ENCODE results near the gene HHAT.

The HHAT gene

DNA sequence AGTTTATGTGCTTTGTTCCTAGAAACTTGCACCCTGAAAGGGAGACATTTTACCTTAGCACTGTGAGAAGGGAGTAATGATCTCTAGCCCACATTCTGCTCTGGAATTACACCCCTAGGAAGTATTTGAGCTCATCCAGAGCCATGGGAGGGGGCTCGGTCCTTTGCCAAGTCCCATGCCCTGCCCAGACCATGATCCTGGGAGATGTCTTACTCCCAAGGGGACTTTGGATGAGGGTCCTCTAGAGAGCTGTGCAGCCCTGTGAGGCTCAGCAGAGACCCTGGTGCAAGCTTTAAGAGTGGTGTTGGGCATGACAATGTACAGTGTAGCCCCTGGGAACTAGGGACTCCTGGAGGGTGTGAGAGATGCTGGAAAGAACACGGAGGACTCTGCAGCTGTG, 241.4 kb downstream of the HHAT start:
- Mint-ChIP-seq H3K4me1 (no peaks in the 10 kb centered on the region), H3K27ac (no peak overlapping the region), H3K9me3 (no peaks in the 10 kb centered on the region), H3K36me3 (no peaks in the 10 kb centered on the region), H3K4me3 (no peak overlapping the region)
- ATAC-seq (peak; percentile 31), DNase-seq (ENCODE audit: low spot score in 2 of 2) (no peak)

GRCh38 chr1:210571356-210572284, 242.9 kb downstream of the HHAT start:
- Mint-ChIP-seq H3K27ac (no peak overlapping the region), H3K4me1 (no peaks in the 10 kb centered on the region), H3K36me3 (no peaks in the 10 kb centered on the region), H3K4me3 (no peak overlapping the region), H3K9me3 (no peaks in the 10 kb centered on the region)
- DNase-seq (ENCODE audit: low spot score in 2 of 2) (no peak), ATAC-seq (no peak)

- Mint-ChIP-seq H3K4me3 (no peak overlapping the region), H3K4me1 (no peaks in the 10 kb centered on the region), H3K27ac (no peak overlapping the region), H3K36me3 (no peaks in the 10 kb centered on the region), H3K9me3 (no peaks in the 10 kb centered on the region)
- no peak for DNase-seq (ENCODE audit: low spot score in 2 of 2)
- ATAC-seq: no peak
Measured at GRCh38 chr1:210573141-210573540, 244.4 kb downstream of the HHAT start.

GRCh38 chr1:210582205-210582970, 253.7 kb downstream of the HHAT start:
- ATAC-seq: peak; percentile 31
- Mint-ChIP-seq H3K36me3 (no peaks in the 10 kb centered on the region), H3K4me1 (peaks cover 4% of the 10 kb centered on the region), H3K27ac (no peak overlapping the region), H3K4me3 (no peak overlapping the region), H3K9me3 (no peaks in the 10 kb centered on the region)
- DNase-seq (ENCODE audit: low spot score in 2 of 2): no peak

DNA sequence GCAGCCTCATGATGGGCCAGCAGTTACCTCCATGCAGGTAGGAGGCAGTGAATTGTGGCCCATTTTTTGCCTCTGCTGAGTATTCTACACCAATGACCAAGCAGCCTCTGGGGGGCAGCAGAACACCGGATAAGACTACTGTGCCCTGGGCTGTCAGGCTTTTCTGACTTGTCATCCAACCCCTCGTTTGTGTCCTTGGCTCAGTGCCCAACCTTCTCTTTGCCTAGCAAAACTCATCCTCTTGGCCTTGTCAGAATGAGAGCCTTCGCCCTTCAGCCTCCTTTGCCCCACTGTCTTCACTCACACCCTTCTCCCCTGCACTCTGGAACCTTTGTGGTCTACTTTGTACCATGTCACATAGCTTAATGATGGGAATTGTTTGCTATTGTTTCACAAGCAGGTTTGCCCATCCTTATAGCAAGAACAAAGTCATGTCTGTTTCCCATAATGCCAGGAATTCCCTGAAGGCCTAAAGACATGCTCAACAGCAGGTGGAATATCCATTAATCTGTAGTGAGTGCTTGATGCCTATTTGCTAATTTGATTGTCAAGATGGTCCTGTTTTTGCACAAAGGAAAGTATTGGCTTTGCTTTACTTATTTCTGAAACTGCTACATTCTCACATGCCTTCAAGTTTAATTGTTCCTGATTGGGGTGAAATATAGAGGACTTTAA, 255.9 kb downstream of the HHAT start:
- DNase-seq (ENCODE audit: low spot score in 2 of 2) (peak; percentile 42 to 86), ATAC-seq (peak; percentile 90)
- Mint-ChIP-seq H3K4me1 (peaks cover 4% of the 10 kb centered on the region), H3K36me3 (no peaks in the 10 kb centered on the region), H3K9me3 (peaks cover 2% of the 10 kb centered on the region), H3K27ac (no peak overlapping the region), H3K4me3 (no peak overlapping the region)

GRCh38 chr1:210586771-210587170, 258.1 kb downstream of the HHAT start:
- Mint-ChIP-seq H3K36me3 (no peaks in the 10 kb centered on the region), H3K9me3 (peaks cover 10% of the 10 kb centered on the region), H3K27ac (no peak overlapping the region), H3K4me3 (no peak overlapping the region), H3K4me1 (peaks cover 4% of the 10 kb centered on the region)
- ATAC-seq (no peak), DNase-seq (ENCODE audit: low spot score in 2 of 2) (no peak)

DNA sequence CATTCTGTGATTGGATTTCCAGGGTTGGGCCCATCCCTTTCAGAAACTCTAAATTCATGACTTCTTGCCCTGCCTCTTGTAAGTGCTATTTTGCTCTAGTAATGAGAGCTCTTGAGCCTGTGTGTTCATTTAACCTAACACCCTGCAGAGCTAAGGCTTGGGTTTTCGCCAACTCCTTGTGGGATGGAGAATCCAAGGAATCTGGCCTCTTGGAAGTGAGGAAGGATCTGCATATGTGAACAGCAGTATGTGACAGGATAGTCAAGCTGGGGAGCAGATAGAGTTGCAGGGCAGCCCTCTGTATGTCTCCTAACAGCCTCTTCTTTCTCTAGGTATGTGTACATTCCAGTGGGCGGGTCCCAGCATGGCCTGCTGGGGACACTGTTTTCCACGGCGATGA, 258.9 kb downstream of the HHAT start:
- no peaks in the 10 kb centered on the region for H3K36me3 Mint-ChIP-seq
- H3K4me3 Mint-ChIP-seq: no peak overlapping the region
- DNase-seq (ENCODE audit: low spot score in 2 of 2): no peak
- H3K4me1 Mint-ChIP-seq: no peaks in the 10 kb centered on the region
- peaks cover 10% of the 10 kb centered on the region for H3K9me3 Mint-ChIP-seq
- no peak for ATAC-seq
- H3K27ac Mint-ChIP-seq: no peak overlapping the region

- ATAC-seq (no peak), DNase-seq (ENCODE audit: low spot score in 2 of 2) (no peak)
- Mint-ChIP-seq H3K36me3 (no peaks in the 10 kb centered on the region), H3K9me3 (peaks cover 10% of the 10 kb centered on the region), H3K27ac (no peak overlapping the region), H3K4me1 (no peaks in the 10 kb centered on the region), H3K4me3 (no peak overlapping the region)
Measured at GRCh38 chr1:210588357-210588756, 259.7 kb downstream of the HHAT start.

- ATAC-seq (no peak), DNase-seq (ENCODE audit: low spot score in 2 of 2) (no peak)
- Mint-ChIP-seq H3K9me3 (peaks cover 10% of the 10 kb centered on the region), H3K4me3 (no peak overlapping the region), H3K4me1 (no peaks in the 10 kb centered on the region), H3K36me3 (no peaks in the 10 kb centered on the region), H3K27ac (no peak overlapping the region)
Measured at GRCh38 chr1:210588946-210589345, 260.2 kb downstream of the HHAT start.

GRCh38 chr1:210591214-210591613, 262.5 kb downstream of the HHAT start:
- ATAC-seq (no peak), DNase-seq (ENCODE audit: low spot score in 2 of 2) (no peak)
- no peaks in the 10 kb centered on the region for H3K36me3 Mint-ChIP-seq
- H3K4me3 Mint-ChIP-seq: no peak overlapping the region
- no peak overlapping the region for H3K27ac Mint-ChIP-seq
- peaks cover 10% of the 10 kb centered on the region for H3K9me3 Mint-ChIP-seq
- H3K4me1 Mint-ChIP-seq: no peaks in the 10 kb centered on the region

DNA sequence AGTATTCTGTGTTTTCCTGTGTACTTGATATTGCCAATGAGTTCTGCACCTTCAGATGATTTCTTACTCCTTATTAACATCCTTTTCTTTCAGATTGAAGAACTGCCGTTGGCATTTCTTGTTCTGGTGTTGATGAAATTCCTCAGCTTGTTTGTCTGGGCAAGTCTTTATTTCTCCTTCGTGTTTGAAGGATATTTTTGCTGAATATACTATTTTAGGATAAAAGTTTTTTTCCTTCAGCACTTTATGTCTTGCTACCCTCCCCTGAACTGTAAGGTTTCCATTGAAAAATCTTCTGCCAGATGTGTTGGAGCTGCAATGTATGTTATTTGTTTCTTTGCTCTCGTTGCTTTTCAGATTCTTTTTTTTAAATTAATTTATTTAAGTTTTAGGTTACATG, 265.9 kb downstream of the HHAT start:
- peaks cover 8% of the 10 kb centered on the region for H3K9me3 Mint-ChIP-seq

GRCh38 chr1:210596641-210597040, 267.9 kb downstream of the HHAT start:
- no peak overlapping the region for H3K27ac Mint-ChIP-seq
- no peaks in the 10 kb centered on the region for H3K9me3 Mint-ChIP-seq
- H3K36me3 Mint-ChIP-seq: no peaks in the 10 kb centered on the region
- ATAC-seq (no peak), DNase-seq (ENCODE audit: low spot score in 2 of 2) (no peak)
- no peaks in the 10 kb centered on the region for H3K4me1 Mint-ChIP-seq
- H3K4me3 Mint-ChIP-seq: no peak overlapping the region

More for the DNA sequence above, 265.9 kb downstream of the HHAT start:
- H3K27ac Mint-ChIP-seq: no peak overlapping the region
- ATAC-seq (no peak), DNase-seq (ENCODE audit: low spot score in 2 of 2) (no peak)
- H3K4me1 Mint-ChIP-seq: no peaks in the 10 kb centered on the region
- no peak overlapping the region for H3K4me3 Mint-ChIP-seq
- H3K36me3 Mint-ChIP-seq: no peaks in the 10 kb centered on the region

- Mint-ChIP-seq H3K4me1 (no peaks in the 10 kb centered on the region), H3K27ac (no peak overlapping the region), H3K36me3 (no peaks in the 10 kb centered on the region), H3K4me3 (no peak overlapping the region), H3K9me3 (no peaks in the 10 kb centered on the region)
- DNase-seq (ENCODE audit: low spot score in 2 of 2): no peak
- peak; percentile 54 for ATAC-seq
Measured at GRCh38 chr1:210597555-210598134, 268.9 kb downstream of the HHAT start.

- Mint-ChIP-seq H3K36me3 (no peaks in the 10 kb centered on the region), H3K9me3 (no peaks in the 10 kb centered on the region), H3K27ac (no peak overlapping the region), H3K4me1 (no peaks in the 10 kb centered on the region), H3K4me3 (no peak overlapping the region)
- ATAC-seq: no peak
- no peak for DNase-seq (ENCODE audit: low spot score in 2 of 2)
Measured at GRCh38 chr1:210598135-210598652, 269.5 kb downstream of the HHAT start.
